Measurements from ENCODE around the gene CLCN4.

Gene CLCN4

DNA sequence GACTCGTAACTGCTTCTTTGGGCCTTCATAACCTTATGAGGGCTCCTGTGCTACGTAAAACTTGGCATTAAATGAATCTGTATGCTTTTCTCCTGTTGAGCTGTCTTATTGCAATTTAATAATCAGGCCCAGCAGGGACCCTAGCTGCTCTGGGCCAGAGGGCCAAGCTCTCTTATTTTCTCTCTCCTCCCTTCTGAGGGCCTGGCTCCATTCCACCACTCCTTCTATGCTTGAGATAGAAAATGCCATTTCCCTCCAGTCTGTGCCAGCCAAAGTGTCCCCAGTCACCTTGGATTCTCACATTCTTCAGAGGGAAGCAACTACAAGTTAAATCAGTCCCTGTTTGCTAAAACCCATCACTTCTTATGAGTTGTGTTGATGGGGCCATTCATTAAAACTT, 90.1 kb downstream of the CLCN4 start:
- no peak for DNase-seq

DNA sequence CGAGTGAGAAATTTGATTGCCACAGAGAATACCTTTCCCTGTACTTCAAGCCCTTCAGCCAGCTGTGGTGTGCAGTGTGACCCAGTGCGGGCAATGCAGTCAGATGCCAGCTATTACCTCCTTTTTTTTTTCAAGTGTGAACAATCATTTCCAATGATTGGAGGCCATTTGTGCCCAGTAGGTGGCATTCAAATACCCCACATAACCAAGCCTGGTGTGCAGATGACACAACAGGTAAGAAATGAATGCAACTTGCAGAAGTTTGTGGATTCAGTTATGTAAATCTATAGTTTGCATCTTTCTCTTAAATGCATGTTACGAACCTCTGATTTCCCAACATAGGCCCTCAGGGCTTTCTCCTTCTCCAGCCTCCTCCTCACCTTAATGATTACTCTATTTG, 98.0 kb downstream of the CLCN4 start:
- no peak for DNase-seq

DNA sequence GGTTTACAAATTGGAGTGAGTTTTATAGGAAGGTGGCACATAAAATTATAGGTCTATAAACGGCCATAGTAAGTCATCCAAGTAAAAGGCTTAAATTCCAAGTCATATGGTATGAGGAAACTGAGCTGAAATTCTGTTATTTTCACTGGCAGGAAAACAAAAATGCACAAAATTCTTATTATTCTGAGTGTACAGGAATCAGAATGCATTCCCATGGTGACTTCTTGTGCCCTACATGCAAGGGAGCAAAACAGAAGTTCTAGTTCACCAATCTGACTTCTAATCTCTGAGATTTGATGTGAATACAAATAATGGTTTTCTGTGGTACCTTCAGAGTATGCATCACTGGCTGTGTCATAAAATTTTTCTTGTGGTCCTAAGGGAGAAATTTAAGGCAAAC, 102.9 kb downstream of the CLCN4 start:
- no peak for DNase-seq

GRCh38 chrX:10265775-10266174, 109.0 kb downstream of the CLCN4 start:
- no peak for DNase-seq

- no peak for DNase-seq
Measured at GRCh38 chrX:10278716-10279115, 121.9 kb downstream of the CLCN4 start.

DNA sequence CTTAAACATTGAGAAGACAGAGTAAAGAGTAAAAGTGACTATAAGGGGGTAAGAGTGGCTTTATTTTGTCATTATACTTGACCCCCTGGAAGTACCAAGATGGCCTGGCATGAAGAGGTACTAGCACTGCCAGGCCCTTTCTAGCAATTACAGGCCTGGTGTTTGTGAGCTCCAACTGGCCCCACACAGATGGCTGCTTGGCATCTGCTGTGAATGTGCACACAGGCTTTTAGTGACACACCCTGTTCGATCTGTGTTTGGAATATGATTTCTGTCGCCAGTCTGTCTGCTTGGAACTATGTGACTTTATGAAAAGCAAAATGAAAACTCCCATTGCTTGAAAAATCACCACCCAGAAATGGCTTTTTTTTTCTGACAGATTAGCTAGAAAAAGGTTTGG, 123.3 kb downstream of the CLCN4 start:
- no peak for DNase-seq

GRCh38 chrX:10282490-10282889, 125.7 kb downstream of the CLCN4 start:
- no peak for DNase-seq

GRCh38 chrX:10286195-10286594, 129.4 kb downstream of the CLCN4 start:
- DNase-seq, result no peak

All from activated CD8-positive, alpha-beta memory T cell treated with anti-CD3 and anti-CD28 coated beads, Interleukin-2, amount 50 U/mL, for 48 hours (primary cell).